NCI-H510A treated with DMSO at 0.1 percent for 48 hours (cell line): ENCODE measurements around the gene THRAP3.
A peak's percentile ranks its signal among the peaks of the same experiment; 100 is the strongest.
"Not testable (repeated sequence)": the region's sequence is repeated elsewhere in the genome, so short reads cannot be mapped to it uniquely, and the experiment has no call there.

Experiments used
- DNase-seq: peaks from one replicate; lab custom pipeline; 2025; lab: John Stamatoyannopoulos, UW

Gene THRAP3

DNA sequence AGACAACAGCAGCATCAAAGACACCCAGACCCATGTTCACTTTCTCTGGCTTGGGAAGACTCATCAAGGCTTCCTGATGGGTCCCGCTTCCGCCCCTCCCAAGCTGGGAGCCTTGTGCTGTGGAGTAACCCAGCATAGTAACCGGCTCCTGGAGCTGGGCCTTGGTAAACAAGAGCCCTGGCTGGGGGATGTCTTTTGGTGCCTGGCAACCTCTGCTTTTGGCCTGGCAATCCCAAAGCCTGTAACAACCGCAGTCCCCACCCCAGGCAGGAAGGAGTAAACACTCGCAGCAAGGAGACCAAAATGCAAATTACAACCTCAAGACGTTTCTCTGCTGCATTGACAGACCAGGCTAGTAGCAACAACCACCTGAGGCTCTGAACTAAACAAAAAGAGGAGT lies 16.9 kb upstream of the THRAP3 start:
- no peak for DNase-seq

DNA sequence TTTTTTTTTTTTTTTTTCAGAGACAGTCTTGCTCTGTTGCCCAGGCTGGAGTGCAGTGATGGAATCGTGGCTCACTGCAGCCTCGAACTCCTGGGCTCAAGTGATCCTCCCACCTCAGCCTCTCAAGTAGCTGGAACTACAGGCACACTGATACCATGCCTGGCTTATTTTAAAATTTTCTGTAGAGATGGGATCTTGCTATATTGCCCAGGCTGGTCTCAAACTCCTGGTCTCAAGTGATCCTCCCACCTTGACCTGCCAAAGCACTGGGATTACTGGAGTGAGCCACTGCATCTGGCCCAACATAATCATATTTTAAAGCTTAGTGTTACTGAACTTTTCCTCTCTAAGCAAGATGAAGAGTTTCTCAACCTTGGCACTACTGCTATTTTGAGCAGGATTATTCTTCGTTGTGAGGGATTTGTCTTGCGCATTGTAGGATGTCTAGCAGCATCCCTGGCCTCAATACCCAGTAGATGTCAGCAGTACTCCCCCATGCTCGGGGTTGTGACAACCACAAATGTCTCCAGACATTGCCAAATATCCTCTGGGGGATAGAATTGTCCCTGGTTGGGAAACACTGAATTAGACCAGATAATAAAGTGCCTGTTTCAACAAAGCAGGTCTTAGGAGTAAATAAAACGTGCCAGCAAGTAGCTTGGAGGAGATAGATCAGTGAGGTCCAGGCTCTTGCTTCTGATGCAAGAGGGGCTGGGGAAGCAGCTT lies 15.1 kb upstream of the THRAP3 start:
- DNase-seq: no peak

- no peak for DNase-seq
These were observed 12.9 kb upstream of the THRAP3 start for GRCh38 chr1:36211307-36211706.

GRCh38 chr1:36211841-36212240 lies 12.4 kb upstream of the THRAP3 start:
- no peak for DNase-seq

DNA sequence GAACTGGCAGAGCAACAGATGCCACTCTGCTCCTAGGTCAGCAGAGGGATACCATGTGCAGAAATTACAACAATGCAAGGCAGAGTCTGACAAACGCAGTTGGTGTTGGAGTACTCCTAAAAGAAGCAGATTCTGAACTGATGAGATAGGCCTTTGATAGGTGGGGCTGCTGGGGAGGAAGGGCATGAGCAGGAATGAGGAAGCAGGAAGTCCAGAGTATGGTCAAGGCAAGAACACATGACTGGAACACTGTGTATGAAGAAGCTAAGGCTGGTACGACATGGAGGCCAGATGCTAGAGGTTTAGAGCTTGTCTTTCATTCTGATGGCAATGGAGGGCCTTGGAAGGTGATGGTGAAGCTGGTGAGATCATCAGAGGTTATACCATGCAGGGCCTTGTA lies 11.5 kb upstream of the THRAP3 start:
- no peak for DNase-seq

DNA sequence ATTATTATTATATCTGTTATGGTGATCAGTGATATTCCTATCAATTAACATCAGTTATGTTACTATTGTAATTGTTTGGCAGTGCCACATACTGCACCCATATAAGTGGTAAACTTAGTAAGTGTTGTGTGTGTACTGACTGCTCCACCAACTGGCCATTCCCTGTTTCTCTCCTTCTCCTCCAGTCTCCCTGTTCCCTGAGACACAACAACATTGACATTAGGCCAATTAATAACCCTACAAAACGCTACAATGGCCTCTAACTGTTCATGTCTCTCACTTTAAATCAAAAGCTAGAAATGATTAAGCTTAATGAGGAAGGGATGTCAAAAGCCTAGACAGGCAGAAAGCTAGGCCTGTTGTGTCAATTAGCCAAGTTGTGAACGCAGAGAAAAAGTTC lies 6.6 kb upstream of the THRAP3 start:
- no peak for DNase-seq

GRCh38 chr1:36221901-36222300 lies 2.3 kb upstream of the THRAP3 start:
- not testable (repeated sequence) for DNase-seq

- no peak for DNase-seq
These were observed 1.5 kb upstream of the THRAP3 start for GRCh38 chr1:36222481-36223380.

GRCh38 chr1:36223381-36223995 lies 755 bp upstream of the THRAP3 start:
- DNase-seq: peak; percentile 88

GRCh38 chr1:36224537-36225282 lies 467 bp downstream of the THRAP3 start:
- peak; percentile 99 for DNase-seq

DNA sequence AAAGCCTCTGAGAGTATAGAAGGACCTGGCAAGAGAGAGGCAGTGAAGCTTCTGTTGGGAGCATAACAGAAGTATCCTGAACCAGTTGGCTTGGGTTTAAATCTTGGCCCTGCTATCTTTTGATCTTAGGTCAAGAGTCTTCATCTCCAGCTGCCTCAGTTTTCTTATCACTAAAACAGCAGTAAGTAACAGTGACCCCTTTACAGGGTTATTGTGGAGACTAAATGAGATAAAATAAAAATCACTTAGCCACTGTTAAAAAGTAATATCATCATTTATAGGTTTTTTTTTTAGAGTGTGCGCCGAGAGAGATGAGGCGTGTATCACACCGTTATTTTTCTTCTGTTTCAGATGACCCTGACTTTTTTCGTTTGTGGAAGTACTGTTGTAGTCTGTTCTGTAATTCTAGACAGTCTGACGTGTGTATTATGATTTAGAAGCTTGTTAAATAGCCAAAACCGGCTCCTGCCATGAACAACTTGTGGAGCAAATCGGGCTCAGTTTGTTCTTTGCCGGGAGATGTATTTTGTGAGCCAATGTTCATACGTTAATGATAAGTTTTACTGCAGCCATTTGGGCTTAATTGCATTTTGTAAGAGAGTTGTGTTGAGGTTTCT lies 1.1 kb downstream of the THRAP3 start:
- DNase-seq: no peak

DNA sequence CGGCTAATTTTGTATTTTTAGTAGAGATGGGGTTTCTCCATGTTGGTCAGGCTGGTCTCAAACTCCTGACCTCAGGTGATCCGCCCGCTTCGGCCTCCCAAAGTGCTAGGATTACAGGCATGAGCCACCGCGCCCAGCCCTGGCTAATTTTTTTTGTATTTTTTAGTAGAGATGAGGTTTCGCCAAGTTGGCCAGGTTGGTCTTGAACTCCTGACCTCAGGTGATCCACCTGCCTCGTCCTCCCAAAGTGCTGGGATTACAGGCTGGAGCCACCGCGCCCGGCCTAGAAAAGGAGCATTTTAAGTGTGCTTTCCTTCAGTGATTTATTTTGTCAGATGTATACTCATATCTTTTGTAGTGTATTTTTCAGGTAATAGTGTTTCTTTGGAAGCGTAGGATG lies 6.0 kb downstream of the THRAP3 start:
- DNase-seq: not testable (repeated sequence)

DNA sequence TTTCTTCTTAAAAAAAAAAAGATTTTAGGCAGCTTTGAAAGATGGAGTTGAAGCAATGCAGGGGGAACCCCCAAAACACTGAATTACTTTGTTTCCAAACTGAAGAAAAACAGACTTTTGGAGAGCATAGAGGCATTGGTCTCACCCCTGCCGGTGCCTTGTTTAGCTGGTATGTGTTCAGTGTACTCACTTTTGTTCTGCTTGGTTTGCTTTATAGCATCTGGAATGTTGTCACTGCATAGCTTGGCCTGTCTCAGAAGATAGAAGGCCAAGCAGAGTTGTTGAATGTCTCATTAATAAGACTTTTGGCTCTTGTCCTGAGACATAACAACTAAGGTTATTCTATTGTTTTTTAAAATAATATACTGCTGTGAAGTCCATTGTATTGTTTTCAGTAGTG lies 6.9 kb downstream of the THRAP3 start:
- DNase-seq: no peak

GRCh38 chr1:36232212-36233095 lies 8.2 kb downstream of the THRAP3 start:
- peak; percentile 65 for DNase-seq

- no peak for DNase-seq
These were observed 12.1 kb downstream of the THRAP3 start for GRCh38 chr1:36236302-36236701.

GRCh38 chr1:36238433-36238832 lies 14.2 kb downstream of the THRAP3 start:
- DNase-seq: no peak

DNA sequence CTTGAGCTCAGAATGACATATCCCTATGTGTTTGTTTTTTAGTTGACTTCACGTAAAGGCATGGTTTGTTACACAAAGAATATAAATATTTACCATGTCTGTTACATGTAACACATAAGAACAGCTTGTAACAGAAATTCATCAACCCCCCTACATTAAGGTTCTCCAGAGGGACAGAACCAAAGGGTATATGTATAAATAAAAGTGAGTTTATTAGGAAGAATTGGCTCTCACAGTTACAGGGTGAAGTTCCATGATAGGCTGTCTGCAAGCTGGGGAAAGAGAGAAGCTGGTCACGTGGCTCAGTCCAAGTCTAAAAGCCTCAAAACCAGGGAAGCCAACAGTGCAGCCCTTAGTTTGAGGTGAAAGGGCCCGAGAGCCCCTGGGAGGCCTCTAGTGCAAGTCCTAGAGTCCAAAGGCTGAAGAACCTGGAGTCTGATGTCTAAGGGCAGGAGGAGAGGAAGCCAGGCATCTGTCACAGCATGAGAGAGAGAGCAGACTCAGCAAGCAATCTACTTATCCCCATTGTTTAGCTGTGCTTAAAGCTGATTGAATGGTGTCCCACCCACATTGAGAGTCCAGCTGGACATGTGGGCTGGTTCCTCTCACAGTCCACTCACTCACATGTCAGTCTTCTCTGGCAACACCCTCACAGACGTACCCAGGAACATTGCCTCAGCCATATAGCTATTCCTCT lies 15.8 kb downstream of the THRAP3 start:
- DNase-seq: peak; percentile 48

- DNase-seq: no peak
These were observed 23.3 kb downstream of the THRAP3 start for GRCh38 chr1:36247538-36247937.

DNA sequence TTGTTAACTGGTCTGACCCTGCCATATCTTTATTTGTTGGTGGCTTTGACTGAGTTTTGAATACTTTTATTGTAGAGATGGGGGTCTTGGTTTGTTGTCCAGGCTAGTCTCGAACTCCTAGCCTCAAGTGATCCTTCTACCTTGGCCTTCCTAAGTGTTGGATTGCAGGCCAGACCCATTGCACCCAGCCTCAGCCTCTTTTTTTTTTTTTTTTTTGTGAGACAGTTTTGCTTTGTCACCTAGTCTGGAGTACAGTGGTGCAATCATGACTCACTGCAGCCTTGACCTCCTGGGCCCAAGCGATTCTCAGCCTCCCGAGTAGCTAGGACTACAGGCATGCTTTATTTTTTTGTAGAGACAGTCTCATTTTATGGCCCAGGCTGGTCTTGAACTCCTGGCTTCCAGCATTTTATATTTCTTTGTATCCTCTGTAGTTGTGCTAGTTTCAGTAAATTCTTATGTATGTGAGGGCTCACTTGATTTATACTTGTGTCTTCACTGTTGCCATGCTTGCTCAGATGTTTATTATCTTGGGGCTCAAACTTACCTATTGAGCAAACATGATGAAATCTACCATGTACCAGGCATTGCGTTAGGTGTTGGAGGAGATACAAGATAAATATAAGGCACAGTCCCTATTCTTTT lies 24.1 kb downstream of the THRAP3 start:
- no peak for DNase-seq
